Ishikawa (cell line): Measurements from ENCODE around the gene MTHFD1.

Source experiments
- TEAD4 ChIP-seq: IDR thresholded peaks from 2 replicates; pipeline ENCODE4 v1.6.1; 2012
- TF ChIP-seq, protein P1 (sequence below): IDR thresholded peaks from 2 replicates; pipeline ENCODE4 v1.6.1; 2012

DNA sequence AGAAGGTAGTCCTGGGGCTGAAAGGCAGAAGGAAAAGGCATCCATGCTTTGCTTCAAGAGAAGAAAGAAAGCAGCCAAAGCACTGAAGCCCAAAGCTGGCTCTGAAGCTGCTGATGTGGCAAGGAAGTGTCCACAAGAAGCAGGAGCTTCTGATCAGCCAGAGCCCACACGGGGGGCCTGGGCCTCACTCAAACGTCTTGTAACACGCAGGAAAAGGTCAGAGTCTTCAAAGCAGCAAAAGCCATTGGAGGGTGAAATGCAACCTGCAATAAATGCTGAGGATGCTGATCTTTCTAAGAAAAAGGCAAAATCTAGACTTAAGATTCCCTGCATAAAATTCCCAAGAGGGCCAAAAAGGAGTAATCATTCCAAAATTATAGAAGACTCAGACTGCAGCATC, 80.3 kb downstream of the MTHFD1 start:
- no peak for TF ChIP-seq TEAD4
- TF ChIP-seq, protein P1, sequence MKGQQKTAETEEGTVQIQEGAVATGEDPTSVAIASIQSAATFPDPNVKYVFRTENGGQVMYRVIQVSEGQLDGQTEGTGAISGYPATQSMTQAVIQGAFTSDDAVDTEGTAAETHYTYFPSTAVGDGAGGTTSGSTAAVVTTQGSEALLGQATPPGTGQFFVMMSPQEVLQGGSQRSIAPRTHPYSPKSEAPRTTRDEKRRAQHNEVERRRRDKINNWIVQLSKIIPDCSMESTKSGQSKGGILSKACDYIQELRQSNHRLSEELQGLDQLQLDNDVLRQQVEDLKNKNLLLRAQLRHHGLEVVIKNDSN, result no peak
